ENCODE results near the gene SLC24A3.

- TF ChIP-seq CTCF (IDR thresholded peaks at IDR 0.05; ENCODE audit: low read depth, low read length, poor library complexity, severe bottlenecking), result no peak
- no peak for TF ChIP-seq EZH2phosphoT487 (IDR thresholded peaks at IDR 0.05; ENCODE audit: borderline replicate concordance, low read length)
Observed at GRCh38 chr20:19427913-19428312, 215.5 kb downstream of the SLC24A3 start.

Data from DOHH2 (cell line).